IPS-18c (cell line): ENCODE results near the gene JADE1.

Source experiments
- H3K4me3 ChIP-seq: 2 replicates; pipeline ENCODE4 v1.7.0; 2013; ENCODE audit warnings: low read depth, mild to moderate bottlenecking, low read length, moderate library complexity; ENCODE audit not compliant: insufficient read depth
- H3K9me3 ChIP-seq: one replicate; pipeline ENCODE4 v1.6.1; 2013; ENCODE audit warnings: mild to moderate bottlenecking, low read length, moderate library complexity; ENCODE audit not compliant: control insufficient read depth, insufficient read depth

JADE1 gene

DNA sequence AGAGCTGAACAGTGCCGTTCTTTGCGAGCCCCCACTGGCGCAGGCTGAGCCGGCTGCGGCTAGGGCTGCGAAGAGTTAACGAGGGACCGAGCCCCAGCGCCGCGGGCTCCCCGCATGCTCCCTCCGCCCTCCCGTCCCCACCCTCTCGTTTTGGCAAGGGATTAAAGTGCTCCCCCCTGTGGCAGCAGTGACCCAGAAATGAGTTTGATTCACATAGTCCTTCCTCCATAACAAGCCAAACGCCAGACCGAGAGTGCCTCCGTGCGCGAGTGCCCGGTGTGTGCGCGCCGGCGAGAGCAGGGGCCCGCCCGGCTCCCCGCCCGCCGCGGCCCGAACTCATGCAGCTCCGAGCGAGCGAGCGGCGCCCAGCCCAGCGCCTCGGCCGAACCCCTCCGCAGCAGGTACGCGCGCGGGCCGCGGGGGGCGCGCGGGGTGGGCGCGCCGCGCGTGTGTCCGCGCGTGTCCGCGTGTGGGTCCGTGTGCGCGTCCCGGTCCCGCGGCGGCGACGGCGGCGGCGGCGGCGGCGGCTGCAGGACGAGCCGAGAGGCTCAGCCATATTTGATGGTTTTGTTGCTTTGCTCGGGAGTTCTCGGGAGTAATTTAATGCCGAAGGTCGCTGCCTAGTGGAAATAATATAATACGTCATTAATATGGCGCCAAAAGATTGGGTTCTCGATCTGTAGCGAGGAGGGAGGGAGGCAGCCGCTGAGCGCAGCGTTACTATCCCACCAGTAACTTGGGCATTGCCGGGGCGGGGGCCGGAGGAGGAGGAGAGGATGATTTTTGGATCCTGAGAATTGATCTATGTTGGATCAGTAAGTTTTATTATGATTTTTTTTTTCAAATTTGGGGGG lies at the start of gene JADE1:
Gene JADE1, plus strand, starts transcription at position 224 of the 854 bp plus-strand sequence. CDS start 22,059 bp downstream, outside the sequence.
- Histone ChIP-seq H3K4me3 (peak within 1 kb of the TSS; percentile 87), H3K9me3 (no peaks in the 10 kb centered on the region)

DNA sequence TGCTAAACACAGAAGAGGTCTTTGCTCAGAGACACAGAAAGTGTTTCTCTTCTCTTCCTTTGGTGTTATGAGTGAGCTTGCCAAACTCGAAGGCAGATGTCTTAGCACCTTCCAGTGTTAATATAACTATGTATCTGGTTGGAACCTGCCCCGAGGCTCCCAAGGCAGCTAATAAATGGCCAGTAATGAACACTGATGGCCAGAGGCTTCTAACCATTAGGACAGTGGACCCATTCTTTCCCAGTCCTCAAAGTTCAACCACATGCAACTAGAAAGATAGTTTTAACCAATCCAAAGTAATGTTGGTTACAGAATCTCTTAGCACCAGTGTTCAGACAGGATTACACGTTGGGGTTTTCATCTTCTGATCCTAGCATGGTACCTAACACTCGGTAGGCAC lies 42.7 kb upstream of the JADE1 start:
- no peaks in the 10 kb centered on the region for H3K9me3 ChIP-seq

DNA sequence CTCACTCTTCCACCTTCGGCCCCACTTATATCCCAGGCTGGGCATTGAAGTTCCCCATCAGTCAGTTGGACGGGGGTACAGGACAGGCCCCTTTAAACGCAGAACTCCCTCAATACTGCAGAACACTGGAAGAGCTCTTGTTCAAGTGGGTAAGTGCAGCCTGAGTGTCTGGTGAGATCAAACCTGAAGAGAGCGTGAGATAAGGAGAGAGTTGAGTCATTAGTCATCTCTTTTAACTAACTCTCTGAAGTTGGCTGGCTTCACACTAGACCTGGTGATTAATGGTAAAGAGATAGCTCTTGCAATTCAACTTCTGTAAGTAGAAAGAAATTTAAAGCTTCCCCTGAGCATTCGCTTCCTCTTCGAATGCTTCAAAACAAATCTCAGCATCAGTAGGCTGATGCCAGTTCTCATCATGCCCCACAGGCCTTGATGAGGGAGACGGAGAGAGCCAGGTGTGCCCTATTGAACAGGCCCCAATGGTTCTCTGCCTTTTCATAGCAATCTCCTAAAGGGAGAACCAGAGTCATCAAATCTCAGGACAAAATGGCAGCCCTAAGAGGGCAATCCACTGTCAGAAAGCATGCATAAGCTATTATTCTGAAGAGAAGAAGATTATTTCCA lies 41.0 kb upstream of the JADE1 start:
- Histone ChIP-seq H3K4me3 (no peak overlapping the region), H3K9me3 (no peaks in the 10 kb centered on the region)

More for the DNA sequence above, 42.7 kb upstream of the JADE1 start:
- no peak overlapping the region for H3K4me3 ChIP-seq

DNA sequence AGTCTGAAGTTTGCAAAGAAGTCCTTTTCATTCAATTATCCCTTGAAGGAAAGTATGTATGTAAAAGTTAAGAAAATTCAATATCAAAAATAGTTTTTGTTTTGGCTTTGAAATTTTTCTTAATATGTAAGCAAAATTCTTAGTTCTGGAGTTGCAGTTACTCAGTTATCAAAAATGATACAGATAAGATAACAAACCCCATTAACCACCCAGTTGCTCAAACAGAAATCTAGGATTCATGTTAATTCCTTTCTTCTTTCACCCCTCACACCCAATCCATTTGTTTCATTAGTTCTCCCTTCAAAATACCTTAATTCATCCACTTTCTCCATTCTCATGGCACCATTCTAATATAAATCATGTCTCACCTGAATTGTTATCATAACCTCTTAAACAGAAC lies 40.5 kb upstream of the JADE1 start:
- Histone ChIP-seq H3K9me3 (no peaks in the 10 kb centered on the region), H3K4me3 (no peak overlapping the region)

DNA sequence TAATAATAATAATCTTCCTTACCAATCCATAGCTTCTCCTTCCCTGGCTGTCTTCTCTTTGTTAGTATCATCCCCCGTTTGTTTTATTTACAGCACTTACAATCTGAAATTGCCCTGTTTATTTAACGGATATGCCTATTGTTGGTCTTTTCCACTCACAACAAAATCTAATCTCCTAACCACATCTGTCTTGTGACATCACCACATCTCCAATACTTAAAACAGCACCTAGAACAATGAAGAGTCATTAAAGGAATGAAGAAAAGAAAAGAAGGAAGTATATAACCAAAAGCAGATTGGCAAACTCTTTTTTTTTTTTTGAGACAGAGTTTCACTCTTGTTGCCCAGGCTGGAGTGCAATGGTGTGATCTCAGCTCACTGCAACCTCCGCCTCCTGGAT lies 38.7 kb upstream of the JADE1 start:
- no peaks in the 10 kb centered on the region for H3K9me3 ChIP-seq

DNA sequence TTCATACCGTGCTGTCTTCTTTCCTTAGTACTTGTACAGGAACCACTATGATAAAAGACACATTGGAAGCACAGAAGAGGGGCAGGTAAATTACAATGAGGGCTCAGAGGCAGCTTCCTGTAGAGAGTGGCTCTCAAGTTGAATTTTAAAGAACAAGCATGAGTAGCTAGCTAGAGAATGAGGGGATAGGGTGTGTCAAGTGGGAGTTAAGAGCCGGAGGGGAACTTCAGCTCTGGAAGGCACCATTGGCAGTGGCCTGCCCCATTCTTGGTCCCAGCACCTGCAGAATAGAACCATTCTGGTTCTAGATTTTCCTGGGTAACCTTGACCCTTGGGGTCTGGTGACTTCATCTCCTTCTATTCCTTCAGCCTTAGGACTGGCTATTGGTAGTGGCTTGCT lies 34.0 kb upstream of the JADE1 start:
- H3K4me3 ChIP-seq = no peak overlapping the region
- no peaks in the 10 kb centered on the region for H3K9me3 ChIP-seq

More for the DNA sequence above, 38.7 kb upstream of the JADE1 start:
- H3K4me3 ChIP-seq = no peak overlapping the region

DNA sequence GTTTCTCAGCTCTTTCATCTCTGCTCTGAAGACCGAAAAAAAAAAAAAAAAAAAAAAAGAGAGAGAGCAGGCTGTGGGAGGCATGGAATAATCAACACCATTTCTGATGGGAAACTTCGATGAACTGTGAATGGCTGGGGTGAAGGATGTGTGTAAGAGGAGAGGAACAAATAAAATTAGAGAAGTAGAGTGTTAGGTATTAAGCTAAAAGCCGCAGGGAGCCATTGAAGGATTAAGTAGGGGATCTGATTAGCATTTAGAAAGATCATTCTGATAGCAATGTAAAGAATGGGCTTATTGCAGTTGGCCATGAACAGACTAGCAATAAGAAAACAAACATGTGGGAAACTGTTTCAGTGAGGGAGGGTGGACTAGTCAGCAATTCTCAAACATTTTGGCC lies 33.6 kb upstream of the JADE1 start:
- H3K9me3 ChIP-seq = no peaks in the 10 kb centered on the region

DNA sequence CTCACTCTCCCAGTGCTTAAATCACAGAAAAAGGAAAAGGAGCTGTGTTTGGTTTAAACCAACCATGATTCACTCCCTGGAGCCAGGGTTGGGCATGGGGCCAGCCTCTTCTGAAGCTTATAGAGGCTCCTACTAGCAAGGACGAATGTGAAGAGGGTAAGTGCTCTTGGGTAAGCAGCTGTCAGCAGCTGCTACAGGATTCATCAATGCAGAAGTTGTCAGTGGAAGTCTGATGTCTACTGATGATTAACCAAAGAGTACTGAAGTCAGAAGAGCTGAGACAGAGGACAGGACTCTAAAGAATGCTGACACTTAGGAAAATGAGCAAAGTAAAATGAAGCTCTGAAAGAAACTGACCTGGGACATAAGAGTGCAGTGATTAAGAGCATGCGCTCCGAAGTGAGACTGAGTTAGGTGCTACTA lies 32.7 kb upstream of the JADE1 start:
- no peak overlapping the region for H3K4me3 ChIP-seq

More for the DNA sequence above, 33.6 kb upstream of the JADE1 start:
- no peak overlapping the region for H3K4me3 ChIP-seq

DNA sequence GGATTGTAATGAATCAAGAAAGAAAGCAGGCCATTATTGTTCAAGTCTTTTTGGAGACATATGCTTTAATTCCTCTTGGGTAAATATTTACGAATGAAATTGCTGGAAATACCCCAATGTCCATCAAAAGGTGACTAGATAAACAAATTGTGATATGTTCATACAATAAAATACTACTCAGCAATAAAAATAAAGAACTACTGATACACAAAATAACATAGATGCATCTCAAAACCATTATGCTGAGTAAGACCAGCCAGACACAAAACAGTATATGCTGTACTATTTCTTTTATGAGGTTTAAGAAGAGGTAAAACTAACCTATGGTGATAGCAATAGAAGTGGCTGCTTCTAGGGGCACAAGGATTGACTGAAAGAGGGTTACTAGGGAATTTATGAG lies 28.8 kb upstream of the JADE1 start:
- Histone ChIP-seq H3K4me3 (no peak overlapping the region), H3K9me3 (no peaks in the 10 kb centered on the region)

More for the DNA sequence above, 32.7 kb upstream of the JADE1 start:
- H3K9me3 ChIP-seq = no peaks in the 10 kb centered on the region

DNA sequence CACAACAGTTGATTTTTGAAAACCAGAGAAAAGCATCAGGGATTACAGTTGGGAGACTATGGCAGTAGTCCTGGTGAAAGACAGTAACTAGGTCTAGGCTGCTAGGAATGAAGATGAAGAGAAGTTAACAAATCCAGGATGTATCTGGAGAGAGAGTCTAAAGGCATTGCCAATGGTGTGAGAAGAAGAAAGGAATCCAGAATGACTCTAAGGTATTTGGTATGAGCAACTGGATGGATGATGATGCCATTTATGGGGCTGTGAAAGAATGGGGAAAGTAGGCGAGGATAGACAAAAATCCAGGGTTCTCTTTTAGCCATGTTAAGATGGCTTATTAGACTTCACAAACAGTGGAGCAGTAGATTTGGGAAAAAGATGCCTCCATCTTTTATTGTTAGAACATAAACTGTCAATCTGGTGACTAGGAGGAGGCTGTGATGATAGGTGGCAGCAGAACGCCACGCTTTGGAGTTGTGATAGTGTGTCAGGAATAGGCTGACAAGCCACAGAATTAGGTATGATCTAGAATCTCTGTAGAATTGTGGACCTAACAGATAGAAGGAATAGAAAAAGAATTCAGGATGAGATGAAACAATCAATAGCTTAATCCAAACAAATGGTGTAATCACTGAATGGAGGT lies 27.3 kb upstream of the JADE1 start:
- no peaks in the 10 kb centered on the region for H3K9me3 ChIP-seq
- H3K4me3 ChIP-seq = no peak overlapping the region

DNA sequence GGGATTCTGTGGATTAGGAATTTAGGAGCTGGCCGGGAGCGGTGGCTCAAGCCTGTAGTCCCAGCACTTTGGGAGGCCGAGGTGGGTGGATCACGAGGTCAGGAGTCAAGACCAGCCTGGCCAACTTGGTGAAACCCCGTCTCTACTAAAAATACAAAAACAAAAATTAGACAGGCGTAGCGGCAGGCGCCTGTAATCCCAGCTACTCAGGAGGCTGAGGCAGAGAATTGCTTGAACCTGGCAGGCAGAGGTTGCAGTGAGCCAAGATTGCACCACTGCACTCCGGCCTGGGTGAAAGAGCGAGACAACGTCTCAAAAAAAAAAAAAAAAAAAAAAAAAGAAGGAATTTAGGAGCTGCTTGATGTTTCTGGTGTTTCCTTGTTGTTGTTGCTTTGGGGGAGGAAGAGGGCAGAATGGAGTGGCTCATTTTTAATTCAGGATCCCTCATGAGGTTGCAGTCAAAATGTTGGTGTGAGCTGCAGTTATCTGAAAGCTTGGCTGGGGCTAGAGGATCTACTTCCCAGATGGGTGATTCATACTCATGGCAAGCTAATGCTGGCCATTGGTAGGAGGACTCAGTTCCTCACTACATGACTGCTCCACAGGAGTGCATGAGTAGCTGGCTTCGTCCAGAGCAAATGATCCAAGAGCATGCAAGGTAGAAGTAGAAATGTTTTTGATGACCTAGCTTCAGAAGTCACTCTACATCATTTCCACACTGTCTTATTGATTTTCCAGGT lies 26.5 kb upstream of the JADE1 start:
- no peak overlapping the region for H3K4me3 ChIP-seq
- H3K9me3 ChIP-seq = no peaks in the 10 kb centered on the region

DNA sequence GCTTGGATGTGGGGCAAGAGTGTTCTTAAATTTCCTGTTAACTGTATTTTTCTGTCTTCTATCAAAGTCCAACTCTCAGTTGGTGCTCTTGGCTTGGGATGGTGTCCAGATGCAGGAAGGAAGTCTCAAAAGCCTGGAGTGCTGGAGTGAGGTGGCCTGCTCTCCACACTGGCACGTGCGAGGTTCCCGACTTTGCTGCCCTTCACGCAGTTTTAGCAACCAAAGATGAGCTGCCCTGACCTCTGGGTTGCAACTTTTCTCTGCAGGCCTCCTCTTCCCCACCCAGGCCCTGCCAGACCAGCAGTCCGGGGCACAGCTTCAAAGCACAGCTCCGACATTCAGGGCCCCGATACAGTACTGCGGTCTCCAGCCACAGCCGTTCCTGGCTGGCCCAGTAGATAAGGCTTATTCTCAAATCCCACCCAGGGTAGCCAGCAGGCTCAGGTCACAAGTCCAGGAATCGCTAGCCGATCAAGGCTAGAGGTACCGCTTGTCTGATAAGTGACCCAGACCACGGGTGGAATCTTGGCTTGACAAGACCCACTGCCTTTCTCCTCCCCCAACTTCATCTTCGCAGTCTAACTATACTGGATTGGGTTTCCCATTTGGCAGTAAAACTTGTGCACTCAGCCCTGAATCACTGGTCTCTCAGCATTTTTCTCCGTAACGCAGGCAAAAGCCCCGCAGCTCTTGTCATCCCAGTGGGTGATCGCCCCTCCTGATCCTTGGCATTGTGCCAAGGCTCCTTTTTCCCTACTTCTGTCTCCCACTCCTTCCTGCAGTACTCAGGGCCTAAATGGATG lies 21.8 kb upstream of the JADE1 start:
- H3K4me3 ChIP-seq = no peak overlapping the region
- no peaks in the 10 kb centered on the region for H3K9me3 ChIP-seq

DNA sequence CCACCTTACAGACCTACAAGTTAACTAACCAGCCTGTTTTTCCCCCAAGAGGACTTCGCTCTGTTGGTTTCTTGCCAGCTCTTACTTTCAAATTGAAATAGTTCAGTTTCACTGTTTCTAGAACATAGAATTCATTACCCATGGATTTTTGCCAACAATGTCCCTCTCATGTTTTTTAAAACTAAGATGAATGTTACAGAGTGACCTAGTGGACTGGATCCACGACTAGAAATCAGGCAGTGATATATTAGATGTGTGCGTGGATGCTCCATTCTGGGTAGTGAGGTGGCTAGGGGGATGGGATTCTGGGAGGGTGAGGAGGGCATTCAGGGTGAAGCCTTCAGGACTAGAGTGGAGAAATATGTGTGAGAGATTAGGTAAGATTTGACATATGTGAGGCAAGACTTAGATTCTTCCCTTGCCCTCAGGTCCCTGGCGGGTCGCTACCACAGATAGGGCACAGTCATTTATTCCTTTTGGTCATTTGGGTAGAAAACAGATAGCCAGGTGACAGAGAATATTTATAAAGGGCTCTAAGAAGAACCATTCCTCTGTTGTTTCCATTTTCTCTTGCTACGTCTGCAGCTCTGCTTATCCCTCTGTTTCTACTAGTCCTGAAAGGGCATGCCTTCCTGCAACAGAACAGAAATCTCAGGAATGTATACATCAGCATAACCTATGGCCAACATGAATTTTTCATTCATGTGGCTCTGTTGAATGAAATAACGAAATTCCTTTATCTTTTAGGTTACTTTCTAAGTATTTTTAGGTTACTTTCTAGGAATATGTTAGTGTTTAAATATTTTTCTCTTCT lies 15.4 kb upstream of the JADE1 start:
- no peaks in the 10 kb centered on the region for H3K9me3 ChIP-seq
- no peak overlapping the region for H3K4me3 ChIP-seq

DNA sequence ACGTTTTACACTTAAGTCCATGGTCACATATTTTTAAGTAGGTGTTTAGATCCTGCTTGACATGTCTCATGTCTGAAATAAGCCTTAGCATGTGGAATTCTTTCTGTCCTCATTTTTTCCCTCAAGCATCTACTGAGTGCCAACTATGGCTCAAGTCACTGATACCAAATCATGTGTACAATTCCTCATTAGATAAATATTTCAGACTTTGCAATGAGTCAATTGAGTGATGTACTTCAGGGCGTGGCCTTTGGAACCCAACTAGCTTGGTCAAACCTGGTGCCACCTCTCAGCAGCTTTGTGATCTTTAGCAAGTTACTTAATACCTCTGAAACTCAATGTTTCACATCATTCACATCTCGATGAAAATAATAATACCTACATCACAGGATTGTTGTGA lies 12.6 kb upstream of the JADE1 start:
- H3K9me3 ChIP-seq = no peaks in the 10 kb centered on the region
- no peak overlapping the region for H3K4me3 ChIP-seq

DNA sequence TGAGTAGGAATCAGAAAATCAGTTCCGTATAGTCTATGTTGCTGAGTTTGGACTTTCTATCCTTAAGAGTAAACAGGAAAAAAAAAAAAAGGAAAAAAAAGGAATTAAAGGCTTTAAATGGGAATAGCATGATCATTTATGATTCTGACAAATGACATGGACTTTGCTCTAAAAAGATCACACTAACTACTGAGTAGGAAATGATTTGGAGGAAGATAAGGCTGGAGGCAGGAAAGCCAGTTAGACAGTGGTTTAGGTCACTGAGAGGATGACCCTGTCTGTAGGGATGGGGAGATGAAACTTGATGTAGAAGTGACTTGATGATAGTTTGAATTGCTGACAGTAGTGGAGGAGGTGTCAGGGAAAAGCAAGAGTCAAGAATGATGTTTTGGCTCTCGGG lies 9.2 kb upstream of the JADE1 start:
- Histone ChIP-seq H3K9me3 (no peaks in the 10 kb centered on the region), H3K4me3 (no peak overlapping the region)

DNA sequence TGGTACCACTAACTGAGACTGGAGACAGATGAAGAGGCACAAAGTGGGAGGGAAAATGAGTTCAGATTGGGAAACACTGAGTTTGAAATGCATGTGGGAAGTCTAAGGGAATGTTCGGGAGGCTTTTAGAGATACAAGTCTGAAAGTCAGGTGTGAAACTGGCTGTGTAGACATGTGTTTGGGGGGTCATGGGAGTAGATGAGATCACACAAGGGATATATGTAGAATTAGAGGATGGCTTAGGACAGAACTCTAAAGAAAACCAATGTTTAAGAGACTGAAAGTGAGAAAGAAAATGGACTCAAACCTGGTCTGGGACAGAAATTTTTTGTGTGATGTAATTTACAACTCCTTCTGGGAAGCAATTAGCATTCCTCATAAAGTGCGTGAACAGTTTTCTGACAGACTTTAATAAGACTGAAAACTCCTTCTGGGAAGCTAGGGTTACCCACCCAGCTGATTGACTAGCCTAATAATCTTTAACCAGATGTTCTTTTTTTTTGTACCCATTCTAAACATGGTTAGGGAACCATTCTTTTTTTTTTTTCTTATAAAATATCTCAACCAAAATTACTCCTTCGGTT lies 8.7 kb upstream of the JADE1 start:
- Histone ChIP-seq H3K9me3 (no peaks in the 10 kb centered on the region), H3K4me3 (no peak overlapping the region)
